HG03378 (cell line): Measurements from ENCODE around the gene TXNDC8.
A peak's percentile ranks its signal among the peaks of the same experiment; 100 is the strongest.
"Not testable (repeated sequence)": the region's sequence is repeated elsewhere in the genome, so short reads cannot be mapped to it uniquely, and the experiment has no call there.

Experiments used
- ATAC-seq: cut with Tn5 transposase; IDR thresholded peaks from one replicate; pipeline ENCODE4 v1.9.1; 2021; ENCODE audit warnings: mild to moderate bottlenecking, moderate library complexity; ENCODE audit not compliant: unreplicated experiment

TXNDC8 gene

DNA sequence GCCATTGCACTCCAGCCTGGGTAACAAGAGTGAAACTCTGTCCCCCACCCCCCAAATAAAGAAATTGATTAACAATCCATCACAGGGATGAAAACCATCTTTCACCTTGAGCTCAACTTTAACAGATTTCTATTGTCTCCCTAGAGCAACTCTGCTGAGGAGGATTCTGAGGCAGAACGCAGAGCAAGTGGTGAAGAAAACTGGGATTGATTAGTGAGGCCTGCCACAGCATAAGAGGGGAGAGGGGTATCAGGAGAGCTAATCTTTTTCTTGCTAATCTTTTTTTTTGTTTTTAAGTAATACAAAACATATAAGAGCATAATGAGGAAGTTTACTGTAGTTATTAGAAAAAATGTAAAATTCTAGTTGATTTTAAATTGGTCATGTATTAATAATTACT lies 8.9 kb downstream of the TXNDC8 start:
- ATAC-seq = no peak

GRCh38 chr9:110327716-110328115 lies 9.9 kb downstream of the TXNDC8 start:
- no peak for ATAC-seq

DNA sequence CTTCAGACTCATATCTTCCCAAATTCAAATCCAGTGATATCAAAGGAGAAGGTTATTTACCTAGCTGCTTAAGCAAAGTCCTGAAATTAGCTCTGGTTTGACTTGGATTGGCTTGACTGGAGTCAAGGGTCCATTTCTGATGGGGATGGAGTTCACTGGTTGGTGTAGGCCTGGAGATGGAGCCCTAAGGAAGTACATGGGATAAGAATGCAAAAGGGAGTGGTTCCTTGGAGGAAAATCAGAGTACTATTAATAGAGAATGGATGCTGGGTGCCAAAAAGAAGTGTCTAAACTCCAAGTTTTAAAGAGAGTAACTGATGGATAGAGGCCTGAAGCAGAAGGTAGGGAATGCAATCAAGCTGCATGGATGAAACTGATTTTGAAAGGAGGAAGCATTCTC lies 13.8 kb downstream of the TXNDC8 start:
- no peak for ATAC-seq

GRCh38 chr9:110320651-110321445 lies 16.8 kb downstream of the TXNDC8 start:
- ATAC-seq = no peak

DNA sequence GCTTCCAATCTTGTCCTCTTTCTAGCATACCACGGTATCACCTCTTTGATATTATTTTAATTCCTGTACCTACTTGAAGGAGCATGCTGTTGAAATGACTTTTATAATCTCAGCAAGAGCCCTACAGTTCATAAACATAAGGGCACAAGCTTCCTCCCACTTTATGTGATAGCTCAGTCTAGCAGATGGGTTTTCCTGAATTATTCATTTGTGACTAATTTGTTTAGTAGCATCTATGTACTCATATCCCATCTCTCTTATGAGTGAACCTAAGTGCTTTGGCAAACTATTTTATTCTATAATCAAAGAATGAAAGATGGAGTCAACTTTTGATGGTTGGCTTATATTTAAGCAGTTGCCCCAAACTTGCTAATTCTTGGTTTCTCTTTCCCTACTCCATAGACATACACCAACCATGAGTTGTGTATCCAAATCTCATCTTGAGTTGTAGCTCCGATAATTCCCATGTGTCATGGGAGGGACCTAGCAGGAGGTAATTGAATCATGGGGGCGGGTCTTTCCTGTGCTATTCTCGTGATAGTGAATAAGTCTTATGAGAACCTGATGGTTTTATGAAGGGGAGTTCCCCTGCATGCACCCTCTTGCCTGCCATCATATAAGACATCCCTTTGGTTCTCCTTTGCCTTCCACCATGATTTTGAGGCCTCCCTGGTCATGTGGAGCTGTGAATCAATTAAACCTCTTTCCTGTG lies 17.7 kb downstream of the TXNDC8 start:
- ATAC-seq = no peak

GRCh38 chr9:110317911-110318310 lies 19.8 kb downstream of the TXNDC8 start:
- ATAC-seq = no peak

- ATAC-seq = peak; percentile 93
These were observed 21.2 kb downstream of the TXNDC8 start for GRCh38 chr9:110316261-110317075.

DNA sequence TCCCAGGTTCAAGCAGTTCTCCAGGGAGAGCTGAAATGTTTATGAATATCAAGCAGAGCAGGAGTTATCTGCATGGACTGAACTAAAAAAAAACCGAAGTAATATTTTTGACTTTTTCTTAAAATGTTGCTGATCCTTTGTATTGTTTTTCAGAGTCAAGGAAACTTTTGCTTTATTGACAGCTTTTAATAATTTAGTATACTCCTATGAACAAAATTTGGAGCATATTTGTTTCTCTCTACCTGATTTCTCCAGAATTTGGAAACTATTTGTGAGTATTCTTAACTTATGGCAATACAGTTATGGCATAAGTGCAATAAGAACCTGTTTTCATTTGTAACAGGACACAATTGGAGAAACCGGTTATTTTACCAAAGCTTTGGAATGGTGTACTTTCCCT lies 25.7 kb downstream of the TXNDC8 start:
- not testable (repeated sequence) for ATAC-seq

- no peak for ATAC-seq
These were observed 28.0 kb downstream of the TXNDC8 start for GRCh38 chr9:110309681-110310080.

- no peak for ATAC-seq
These were observed 29.0 kb downstream of the TXNDC8 start for GRCh38 chr9:110308633-110309038.

- ATAC-seq = no peak
These were observed 30.5 kb downstream of the TXNDC8 start for GRCh38 chr9:110307191-110307590.

DNA sequence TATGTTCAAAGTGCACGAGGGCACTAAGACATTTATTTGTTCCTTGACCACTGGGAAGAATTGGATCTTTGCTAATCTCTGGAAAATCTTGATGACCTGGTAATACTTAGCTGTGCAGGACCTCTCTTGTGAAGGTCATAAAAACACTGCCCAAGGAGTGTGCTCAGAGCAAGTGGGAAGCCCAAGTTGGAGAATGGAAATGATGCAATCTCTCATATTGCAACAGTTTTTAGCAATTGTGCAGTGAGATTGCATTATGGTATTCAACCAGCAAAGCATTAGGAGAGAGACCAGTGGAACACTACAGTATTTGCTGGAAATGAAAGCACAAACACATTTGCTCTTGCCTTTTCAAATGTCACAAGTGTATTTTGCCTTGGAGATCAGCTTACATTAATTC lies 34.5 kb downstream of the TXNDC8 start:
- ATAC-seq = no peak

DNA sequence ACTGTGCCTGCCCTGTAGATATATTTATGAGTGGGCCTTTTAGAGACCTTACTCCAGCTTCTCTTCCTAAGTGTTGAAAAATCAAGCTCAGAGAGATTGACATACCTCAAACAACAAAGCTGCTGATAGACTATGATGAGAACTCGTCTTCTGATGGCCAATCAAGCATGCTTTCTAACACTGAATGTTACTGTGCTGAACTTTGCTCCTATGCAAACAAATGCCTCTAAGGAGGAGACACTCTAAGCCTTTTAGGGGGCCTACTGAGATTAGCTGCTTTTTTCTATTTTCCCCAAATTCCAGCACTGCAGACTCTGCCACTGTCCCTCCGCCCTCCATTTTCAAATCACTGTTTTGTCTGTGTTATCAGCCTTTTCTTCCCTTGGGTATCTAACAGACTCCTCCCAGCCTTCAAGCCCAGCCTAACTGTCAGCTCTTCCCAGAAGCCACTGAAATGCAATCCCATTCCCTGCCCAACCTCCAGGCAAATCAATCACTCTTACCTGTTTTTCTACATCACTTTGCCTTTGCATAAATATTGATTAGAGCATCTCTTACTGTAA lies 39.5 kb downstream of the TXNDC8 start:
- no peak for ATAC-seq

GRCh38 chr9:110293248-110293647 lies 44.4 kb downstream of the TXNDC8 start:
- ATAC-seq = no peak

GRCh38 chr9:110291921-110292557 lies 45.6 kb downstream of the TXNDC8 start:
- ATAC-seq = no peak

- ATAC-seq = no peak
These were observed 47.7 kb downstream of the TXNDC8 start for GRCh38 chr9:110290001-110290400.

GRCh38 chr9:110288503-110288902 lies 49.2 kb downstream of the TXNDC8 start:
- no peak for ATAC-seq

DNA sequence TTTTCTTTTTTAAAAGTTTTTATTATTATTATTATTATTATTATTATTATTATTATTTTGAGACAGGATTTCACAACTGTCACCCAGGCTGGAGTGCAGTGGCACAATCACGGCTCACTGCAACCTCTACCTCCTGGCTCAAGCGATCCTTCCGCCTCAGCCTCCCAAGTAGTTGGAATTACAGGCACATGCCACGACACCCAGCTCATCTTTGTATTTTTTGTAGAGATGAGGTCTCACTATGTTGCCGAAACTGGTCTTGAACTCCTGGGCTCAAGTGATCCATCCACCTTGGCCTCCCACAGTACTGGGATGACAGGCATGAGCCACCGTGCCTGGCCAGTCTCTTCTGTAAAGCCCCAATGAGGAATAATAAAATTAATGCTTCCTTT lies 50.4 kb downstream of the TXNDC8 start:
- ATAC-seq = no peak

DNA sequence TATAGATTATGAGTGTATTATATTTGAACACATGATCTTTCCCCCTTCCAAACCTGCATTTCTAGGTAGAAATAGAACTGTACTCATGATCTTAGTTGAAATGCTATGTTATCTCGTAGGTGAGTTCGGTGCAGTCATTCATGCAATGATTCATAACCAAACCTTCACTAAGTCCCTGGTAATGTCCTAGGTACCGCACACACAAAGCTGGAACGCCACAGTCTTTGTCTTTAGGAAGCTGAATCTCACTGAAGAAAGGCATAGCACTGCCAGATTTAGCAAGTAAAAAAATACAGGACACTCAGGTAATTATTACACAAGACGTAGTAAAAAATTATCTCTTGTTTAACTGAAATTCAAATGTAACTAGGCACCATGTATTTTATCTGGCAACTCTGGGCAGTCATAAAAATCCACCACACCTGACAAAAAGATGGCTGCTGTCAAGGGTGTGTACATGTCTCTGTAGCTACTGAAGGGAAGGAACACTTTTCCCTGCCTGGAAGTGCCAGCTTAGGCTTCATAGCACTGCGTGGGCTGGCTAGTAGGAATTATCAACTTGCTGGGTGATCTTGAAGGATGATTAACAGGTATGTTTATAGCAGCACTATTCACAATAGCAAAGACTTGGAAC lies 53.3 kb downstream of the TXNDC8 start:
- ATAC-seq = no peak

DNA sequence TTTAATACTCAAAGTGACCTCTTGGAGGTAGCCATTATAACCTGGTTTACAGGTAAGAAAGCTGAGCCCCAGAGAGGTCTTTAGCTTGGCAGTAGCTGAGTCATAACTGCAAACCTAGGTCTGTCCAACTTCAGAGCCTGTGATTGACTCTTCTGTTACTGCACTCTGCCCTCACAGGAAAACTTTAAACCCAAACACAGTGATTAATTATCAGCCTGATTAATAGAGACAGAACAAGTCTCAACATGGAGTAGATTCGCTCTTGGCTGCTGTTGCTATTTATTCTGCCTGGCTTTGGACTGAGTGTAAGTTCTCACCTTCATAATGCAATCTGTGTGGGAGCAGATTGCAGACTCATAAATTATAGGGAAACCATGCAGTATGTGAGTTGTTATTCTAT lies 53.9 kb downstream of the TXNDC8 start:
- no peak for ATAC-seq
